HPDE6-E6E7 (cell line): ENCODE measurements around the gene ELF2.
"Not testable (repeated sequence)": the region's sequence is repeated elsewhere in the genome, so short reads cannot be mapped to it uniquely, and the experiment has no call there.

Experiments used
- DNase-seq: peaks from one replicate; pipeline ENCODE4 v3.0.0; 2011; ENCODE audit warnings: missing footprints; ENCODE audit errors: extremely low spot score

ELF2 gene

DNA sequence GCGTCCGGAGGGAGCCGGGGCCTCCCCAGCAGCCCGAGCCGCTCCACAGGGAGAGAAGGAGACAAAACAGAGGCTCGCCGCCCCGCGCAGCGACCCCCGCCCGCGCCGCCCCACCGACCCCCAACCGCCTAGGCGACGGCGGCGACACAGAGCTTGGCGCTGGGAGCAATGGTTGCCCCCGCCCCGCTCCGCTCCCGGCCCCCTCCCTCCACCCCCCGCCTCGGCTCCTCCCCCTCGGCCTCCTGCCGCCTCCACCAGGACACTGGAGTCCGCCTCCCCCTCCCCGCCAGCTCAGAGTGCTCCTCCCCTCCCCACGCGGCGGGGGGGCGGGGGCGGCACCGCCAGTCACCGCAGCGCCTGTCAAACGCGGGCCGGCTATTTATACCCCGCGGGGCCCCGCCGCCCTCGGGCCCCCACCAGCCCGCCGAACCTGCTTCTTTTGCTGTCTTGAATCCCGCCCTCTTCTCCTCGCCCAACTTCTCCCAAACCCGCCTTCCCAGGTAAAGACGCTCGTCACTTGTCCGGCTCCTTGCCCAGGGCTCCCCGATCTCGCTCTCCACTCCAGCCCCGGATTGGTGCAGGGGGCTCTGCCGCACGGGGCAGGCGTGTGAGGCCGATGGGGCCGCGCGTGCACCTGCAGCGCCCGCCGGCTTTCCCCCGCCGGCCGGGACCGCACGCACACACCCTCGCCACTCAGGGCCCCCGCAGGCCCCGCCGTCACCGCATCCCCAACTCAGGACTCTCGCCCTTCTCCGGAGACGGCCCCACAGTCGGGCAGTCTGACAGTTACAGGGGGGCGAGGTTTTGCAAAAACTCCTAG lies at the start of gene ELF2:
TSS of gene ELF2 (minus strand) at position 170 of the 820 bp plus-strand sequence. CDS start 39,517 bp downstream, outside the sequence.
- DNase-seq, result peak; percentile 81

DNA sequence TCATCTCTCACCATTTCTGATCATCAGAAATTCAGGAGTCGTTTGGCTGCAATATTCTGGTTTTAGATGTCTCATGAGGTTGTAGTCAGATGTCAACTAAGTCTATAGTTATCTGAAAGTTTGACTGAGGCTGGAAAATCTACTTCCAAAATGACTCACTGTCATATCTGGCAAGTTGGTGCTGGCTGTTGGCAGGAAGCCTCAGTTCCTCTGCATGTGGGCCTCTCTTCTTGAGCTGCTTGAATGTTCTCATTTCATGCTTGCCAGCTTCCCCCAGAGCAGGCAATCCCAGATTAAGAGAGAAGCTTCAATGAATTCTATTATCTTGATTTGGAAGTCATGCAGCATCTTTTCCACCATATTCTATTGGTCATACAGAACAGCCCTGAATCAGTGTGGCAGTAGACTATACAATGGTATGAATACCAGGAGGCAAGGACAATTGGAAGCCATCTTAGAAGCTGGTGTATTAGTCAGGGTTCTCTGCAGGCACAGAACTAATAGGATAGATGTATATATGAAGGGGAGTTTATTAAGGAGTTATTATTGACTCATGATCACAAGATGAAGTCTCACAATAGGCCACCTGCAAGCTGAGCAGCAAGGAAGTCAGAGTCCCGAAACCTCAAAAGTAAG lies 46.8 kb upstream of the ELF2 start:
- no peak for DNase-seq

DNA sequence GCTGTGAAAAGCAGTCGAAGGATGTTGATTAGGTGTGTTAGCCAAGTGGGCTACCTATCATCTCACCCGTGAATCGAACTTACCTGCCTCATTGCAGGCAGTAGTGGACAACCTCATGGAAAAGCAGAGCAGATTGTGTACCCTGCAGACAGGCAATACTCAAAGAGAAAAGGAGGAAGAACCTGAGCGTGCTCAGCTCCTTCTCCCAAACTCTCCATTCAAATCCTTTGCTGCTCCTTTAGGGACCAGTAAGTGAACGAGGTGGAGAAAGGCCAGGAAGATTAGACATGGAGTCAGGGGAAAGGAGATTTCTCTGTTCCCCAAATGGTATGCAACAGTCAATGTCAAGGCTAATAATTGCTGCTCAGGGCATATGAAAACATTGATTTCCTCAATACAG lies 45.2 kb upstream of the ELF2 start:
- no peak for DNase-seq

DNA sequence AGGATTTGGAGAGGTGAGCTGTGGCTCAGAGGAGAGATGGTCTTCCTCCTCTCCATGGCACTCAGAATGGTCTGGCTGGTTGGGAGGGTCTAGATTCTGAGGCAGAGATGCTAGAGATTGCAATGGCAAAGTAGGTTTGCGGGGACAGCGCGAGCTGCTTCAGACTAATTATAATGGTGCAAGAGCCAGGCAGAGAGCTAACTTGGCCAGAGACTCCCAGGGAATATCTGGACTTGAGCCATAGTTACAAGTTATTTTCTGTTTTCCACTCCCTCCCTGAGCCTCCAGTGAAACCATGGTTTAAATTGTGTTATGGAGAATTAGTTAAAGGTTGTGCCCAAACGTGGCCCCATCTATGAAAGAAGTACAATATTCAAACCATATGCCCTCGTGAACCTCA lies 44.7 kb upstream of the ELF2 start:
- DNase-seq, result no peak

DNA sequence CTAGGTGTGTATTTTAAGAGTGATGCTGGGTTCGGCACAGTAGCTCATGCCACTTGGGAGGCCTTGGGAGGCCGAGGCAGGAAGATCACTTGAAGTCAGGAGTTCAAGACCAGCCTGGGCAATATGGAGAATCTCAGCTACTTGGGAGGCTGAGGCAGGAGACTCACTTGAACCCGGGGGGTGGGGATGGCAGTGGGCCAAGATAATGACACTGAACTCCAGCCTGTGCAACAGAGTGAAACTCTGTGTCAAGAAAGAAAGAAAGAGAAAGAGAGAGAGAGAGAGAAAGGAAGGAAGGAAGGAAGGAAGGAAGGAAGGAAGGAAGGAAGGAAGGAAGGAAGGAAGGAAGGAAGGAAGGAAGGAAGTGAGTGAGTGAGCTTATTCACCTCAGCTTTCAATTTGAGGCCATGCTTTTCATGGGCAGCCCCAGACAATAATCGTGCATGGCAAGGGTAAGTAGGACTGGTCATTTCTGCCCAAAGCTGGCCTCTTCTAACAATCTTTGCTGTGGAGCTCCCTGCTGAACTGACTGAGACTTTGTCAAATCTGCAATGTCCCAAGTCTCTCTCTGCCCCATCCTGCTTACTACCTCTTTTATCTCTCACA lies 42.5 kb upstream of the ELF2 start:
- no peak for DNase-seq

DNA sequence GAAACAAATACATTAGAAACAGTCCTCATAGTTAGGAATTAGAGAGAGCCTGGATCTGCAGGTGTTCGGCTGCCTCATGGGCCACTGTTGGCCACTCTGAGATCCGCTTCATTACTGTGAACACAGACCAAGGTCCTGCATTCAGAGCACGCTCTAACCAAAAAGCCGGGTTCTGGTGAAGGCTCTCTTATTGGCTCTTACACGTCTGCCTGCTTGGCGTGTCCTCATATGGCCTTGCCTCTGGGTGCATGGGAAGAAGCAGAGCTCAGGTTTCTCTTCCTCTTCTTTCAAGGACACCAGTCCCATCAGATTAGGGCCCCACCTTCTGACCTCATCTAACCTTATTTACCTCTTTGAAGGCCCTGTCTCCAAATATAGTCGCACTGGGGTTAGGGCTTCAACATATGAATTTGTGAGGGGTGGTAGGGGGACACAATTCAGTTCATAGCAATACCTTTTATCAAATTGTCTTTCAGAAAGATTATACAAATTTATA lies 37.1 kb upstream of the ELF2 start:
- no peak for DNase-seq

DNA sequence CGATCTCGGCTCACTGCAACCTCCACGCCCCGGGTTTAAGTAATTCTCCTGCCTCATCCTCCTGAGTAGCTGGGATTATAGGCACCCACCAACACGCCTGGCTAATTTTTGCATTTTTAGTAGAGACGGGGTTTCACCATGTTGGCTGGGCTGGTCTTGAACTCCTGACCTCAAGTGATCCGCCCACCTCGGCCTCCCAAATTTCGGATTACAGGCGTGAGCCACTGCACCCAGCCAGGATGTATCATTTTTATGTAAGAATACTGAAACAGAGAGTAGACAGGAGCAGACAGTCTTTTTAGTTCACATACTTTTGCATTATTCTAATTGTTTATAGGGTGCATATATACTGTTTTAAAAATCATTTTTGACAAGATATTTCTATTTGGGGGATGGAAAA lies 36.6 kb upstream of the ELF2 start:
- not testable (repeated sequence) for DNase-seq

DNA sequence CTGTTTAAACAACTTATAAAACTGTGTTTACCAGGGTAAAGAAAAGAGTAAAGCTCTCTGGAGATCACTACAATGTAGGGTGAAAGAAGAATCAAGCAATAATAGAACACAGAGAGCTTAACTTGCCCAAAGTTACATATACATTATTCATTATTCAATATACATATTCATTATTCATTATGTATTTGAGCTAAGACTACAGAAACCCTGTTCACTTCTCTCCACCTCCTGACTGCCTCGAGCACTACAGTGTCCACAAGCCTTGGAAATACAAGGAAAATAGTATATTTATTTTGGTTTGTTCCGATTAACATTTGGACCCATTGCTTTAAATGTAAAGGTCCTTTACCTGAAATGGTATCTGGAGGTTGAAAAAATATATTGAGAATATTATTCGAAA lies 35.9 kb upstream of the ELF2 start:
- no peak for DNase-seq

DNA sequence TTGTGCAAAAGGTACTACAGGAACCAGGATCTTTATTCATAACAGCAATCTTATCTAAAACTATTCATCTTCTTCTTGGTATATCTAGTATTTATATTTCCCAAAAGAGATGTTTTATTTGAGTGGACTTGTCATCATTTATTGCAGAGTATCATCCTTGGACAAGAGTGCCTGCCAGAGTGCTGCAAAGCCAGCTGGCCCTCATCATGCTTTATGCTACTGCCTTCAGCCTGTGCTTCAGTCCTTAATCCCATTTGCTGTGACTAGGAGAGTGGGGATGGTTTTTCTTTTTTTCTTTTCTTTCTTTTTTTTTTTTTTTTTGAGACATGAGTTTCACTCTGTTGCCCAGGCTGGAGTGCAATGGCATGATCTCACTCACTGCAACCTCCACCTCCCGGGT lies 33.5 kb upstream of the ELF2 start:
- no peak for DNase-seq

DNA sequence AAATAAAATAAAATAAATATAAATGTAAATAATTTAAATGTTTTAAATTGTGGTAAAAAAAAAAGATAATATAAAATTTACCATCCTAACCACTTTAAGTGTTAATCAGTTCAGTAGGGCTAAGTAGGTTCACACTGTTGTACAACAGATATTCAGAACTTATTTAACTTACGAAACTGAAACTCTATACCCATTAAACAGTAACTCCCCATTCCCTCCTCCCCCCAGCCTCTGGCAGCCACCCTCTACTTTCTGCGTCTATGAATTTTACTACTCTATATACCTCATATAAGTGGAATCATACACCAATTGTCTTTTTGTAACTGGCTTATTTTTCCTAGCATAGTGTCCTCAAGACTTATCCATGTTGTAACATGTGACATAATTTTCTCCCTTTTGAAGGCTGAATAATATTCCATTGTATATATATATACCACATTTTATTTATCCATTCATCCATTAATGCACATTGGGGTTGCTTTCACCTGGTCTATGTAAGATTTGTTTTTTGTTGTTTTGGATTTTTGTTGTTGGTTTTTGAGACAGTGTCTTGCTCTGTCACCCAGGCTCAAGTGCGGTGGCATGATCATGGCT lies 32.5 kb upstream of the ELF2 start:
- no peak for DNase-seq

DNA sequence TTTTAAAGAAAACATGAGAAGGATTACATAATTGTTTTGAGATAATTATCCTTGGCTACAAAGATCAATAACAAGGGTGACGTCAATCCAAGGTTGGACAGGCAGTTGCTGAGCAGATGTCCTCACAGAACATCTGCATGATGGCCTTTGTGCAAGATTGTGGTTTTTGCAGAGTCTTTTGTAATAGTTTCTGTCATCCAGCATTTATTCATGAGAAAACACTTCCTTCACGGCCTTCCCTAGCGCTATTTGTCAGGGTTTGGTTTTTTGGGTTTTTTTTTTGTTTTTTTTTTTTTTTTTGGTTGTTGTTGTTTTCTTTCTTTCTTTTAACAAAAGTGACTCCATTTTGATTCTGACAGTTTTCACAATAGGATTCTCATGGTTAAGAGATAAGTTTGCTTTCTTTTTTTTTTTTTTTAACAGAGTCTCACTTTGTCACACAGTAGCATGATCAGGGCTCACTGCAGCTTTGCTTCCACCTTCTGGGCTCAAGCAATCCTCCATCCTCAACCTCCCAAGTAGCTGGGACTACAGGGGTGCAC lies 31.5 kb upstream of the ELF2 start:
- no peak for DNase-seq

DNA sequence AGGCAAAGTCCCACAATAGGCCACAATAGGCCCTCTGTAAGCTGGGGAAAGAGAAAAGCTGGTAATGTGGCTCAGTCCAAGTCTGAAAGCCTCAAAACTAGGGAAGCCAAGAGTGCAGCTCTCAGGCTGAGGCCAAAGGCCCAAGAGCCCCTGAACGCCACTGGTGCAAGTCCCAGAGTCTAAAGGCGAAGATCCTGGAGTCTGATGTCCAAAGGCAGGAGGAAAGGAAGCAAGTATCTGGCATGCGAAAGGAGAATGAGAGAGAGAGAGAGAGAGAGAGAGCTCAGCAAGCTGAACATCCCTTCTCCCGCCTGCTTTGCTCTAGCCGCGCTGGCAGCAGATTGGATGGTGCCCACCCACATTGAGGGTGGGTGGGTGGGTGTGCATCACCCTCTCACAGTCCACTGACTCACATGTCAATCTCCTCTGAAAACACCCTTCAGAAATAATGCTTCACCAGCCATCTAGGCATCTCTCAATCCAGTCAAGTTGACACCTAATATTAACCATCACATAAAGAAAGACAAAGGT lies 30.9 kb upstream of the ELF2 start:
- DNase-seq, result no peak

DNA sequence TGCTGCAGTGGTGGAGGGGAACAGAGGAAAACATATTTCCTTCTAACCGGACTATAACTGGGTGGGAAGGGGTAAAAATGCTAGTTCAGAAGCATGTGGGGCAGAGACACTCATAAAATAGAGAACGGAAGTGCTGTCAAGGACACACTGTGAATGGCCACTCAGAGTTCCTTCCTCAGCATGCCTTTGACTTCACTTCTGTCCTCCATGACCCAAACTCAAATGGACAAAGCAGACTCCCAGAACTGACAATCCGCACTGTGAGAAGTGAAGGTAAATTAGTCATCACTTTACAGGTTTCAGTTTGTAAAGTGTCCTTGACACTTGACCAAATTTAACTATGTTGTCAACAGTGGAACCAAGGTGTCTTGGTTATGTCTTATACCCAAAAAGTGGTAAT lies 30.2 kb upstream of the ELF2 start:
- no peak for DNase-seq

DNA sequence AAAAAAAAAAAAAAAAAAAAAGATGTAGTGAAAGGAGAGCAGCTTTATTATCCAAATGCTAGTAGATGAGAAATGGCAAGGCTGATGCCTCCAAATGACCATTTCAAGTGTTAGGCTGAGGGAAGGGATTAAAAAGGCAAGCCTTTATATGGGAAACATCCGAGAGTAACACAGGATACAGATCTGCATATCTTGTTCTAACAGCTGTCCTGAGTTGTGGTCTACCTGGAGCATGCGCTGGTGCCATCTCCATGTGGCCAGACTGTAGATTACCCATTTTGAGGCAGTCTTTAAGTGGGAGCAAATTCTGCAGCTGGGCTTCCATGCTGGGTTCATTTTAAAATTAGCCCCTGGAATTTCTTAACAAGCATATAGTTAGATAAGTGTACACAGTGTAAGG lies 26.0 kb upstream of the ELF2 start:
- no peak for DNase-seq

DNA sequence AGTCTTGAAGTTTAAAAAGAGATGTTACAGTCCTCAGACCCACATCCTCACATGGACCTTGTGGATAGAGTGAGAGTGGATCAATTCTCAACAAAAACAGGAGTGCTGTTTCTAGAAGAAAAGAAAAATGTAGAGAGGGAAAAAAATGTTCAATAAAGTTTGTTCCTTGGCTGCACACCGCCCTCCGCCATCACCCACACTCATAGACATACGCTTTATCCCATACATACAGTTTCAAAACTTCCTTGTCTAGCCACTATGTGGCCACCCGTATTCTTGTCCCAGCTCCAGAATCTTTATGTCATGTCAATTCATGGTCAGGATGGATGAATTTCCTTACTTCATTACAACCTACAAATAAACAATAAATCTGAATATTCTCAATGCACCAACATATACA lies 23.5 kb upstream of the ELF2 start:
- DNase-seq, result no peak

DNA sequence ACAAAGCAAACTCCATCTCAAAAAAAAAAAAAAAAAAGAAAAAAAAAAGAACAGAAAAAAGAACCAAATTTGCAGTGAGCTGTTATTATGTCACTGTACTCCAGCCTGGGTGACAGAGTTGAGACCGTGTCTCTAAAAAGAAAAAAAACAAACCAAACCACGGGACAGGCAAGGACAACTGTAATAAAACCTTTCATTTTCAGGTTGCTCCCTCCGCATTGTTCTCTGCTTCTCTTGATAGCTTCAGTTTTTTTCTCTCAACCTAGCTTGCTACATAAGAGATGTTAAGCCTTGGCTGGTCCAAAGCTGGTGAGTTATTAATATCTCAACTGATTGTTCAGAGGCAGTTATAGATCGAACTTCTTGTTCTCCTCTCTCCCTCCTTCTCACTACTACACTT lies 23.1 kb upstream of the ELF2 start:
- no peak for DNase-seq

DNA sequence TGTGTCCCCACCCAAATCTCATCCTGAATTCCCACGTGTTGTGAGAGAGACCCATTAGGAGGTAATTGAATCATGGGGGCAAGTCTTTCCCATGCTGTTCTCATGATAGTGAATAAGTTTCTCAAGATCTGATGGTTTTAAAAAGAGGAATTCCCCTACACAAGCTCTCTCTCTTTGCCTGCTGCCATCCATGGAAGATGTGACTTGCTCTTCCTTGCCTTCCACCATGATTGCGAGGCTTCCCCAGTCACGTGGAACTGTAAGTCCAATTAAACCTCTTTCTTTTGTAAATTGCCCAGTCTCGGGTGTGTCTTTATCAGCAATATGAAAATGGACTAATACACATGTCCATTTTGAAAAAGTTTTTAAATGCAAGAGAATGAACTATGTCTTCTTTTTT lies 20.2 kb upstream of the ELF2 start:
- DNase-seq, result not testable (repeated sequence)

DNA sequence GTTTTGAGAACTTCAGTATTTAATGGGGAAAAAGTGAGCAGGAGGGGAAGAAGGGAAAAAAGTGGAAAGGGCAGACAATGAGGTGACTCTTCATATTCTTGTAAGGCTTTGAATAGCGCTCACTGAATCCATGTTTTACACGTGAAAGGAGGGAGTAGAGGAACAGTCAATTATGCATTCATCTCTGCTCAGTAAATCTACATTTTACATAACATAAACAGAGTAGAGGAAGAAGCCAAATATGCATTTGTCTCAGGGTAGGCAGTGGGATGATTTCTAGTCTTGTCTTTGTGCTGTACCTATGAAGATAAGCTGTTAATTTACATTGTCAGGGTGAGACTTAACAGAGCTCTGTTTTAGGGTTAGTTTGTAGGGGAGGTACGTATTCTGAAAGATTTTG lies 19.4 kb upstream of the ELF2 start:
- DNase-seq, result no peak

DNA sequence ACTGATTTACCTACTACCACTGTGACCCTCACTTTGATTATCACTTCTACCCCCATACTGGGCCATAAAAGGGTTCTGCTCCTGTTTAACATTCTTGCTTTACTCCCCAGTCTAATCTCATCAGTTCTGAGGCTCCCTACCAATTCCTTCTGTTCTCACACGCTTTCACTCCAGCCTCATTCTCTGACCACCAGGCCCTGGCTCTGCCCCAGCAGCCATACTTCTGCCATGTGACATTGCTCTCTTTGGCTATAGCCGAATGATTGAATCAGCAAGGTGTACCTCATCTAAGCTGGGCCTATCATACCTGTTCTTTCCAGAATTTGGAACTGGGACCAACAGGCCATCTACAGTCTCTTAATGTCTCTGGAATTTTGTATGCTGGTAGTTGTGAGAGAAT lies 14.4 kb upstream of the ELF2 start:
- no peak for DNase-seq

DNA sequence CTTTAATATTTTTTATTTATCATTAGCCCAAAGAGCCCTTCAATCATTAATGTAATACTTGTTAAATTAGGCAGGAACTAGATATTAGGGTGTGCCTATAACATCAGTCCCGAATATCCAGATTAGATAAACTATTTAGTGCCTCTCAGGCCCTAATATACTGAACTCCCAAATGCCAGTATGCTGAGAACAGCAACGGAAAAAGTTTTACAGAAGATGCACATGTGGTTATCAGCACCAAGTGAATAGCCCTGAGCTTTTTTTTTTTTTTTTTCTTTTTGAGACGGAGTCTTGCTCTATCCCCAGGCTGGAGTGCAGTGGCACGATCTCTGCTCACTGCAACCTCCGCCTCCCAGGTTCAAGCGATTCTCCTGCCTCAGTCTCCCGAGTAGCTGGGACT lies 13.0 kb upstream of the ELF2 start:
- DNase-seq, result no peak

DNA sequence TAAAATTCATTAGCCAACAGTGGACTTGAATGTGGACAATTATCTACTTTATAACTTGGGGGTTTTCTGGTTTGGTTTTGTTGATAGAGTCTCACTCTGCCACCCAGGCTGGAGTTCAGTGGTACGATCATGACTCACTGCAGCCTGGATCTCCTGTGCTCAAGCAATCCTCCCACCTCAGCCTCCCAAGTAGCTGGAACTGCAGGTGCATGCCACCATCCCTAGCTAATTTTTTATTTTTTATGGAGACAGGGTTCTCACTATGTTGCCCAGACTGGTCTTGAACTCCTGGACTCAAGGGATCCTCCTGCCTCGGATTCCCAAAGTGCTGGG lies 12.4 kb upstream of the ELF2 start:
- no peak for DNase-seq
